IMR-90 (cell line): ENCODE measurements around the gene LCNL1.

Experiments used
- BHLHE40 ChIP-seq: fragments of 150-350 bp; IDR thresholded peaks from 2 replicates; pipeline ENCODE4 v1.6.1; 2016; ENCODE audit warnings: mild to moderate bottlenecking, low read depth, low read length
- CHD1 ChIP-seq: IDR thresholded peaks from 2 replicates; pipeline ENCODE4 v1.6.1; 2012; ENCODE audit warnings: low read depth, low read length, improper control_type of control experiment
- MAZ ChIP-seq: IDR thresholded peaks from 2 replicates; pipeline ENCODE4 v1.6.1; 2012; ENCODE audit warnings: low read depth, mild to moderate bottlenecking, low read length, improper control_type of control experiment, moderate library complexity, borderline replicate concordance
- MXI1 ChIP-seq: IDR thresholded peaks from 2 replicates; pipeline ENCODE4 v1.6.1; 2012; ENCODE audit warnings: low read depth, mild to moderate bottlenecking, low read length, moderate library complexity, borderline replicate concordance
- POLR2A ChIP-seq: IDR thresholded peaks from 2 replicates; pipeline ENCODE4 v1.6.1; 2012; ENCODE audit warnings: mild to moderate bottlenecking, low read depth, low read length
- RCOR1 ChIP-seq: IDR thresholded peaks from 2 replicates; pipeline ENCODE4 v1.6.1; 2012; ENCODE audit warnings: mild to moderate bottlenecking, low read length, improper control_type of control experiment; ENCODE audit not compliant: insufficient replicate concordance
- SMC3 ChIP-seq: fragments of 150-350 bp; IDR thresholded peaks from 2 replicates; pipeline ENCODE4 v1.6.1; 2016; ENCODE audit warnings: low read depth, mild to moderate bottlenecking, antibody characterized with exemption, low read length, moderate library complexity
- TF ChIP-seq, protein P1 (sequence below): conservative IDR thresholded peaks from 2 replicates; pipeline ENCODE4 v1.5.1; 2012; ENCODE audit warnings: mild to moderate bottlenecking, low read depth, low read length, improper control_type of control experiment
- TF ChIP-seq, protein P2 (sequence below): fragments of 150-350 bp; IDR thresholded peaks from 2 replicates; pipeline ENCODE4 v1.6.1; 2017; ENCODE audit warnings: mild to moderate bottlenecking, antibody characterized with exemption, low read length, low read depth
- TF ChIP-seq, protein P3 (sequence below): fragments of 150-350 bp; IDR thresholded peaks from 2 replicates; pipeline ENCODE4 v1.6.1; 2016; ENCODE audit warnings: low read depth, mild to moderate bottlenecking, low read length, moderate library complexity, borderline replicate concordance

DNA sequence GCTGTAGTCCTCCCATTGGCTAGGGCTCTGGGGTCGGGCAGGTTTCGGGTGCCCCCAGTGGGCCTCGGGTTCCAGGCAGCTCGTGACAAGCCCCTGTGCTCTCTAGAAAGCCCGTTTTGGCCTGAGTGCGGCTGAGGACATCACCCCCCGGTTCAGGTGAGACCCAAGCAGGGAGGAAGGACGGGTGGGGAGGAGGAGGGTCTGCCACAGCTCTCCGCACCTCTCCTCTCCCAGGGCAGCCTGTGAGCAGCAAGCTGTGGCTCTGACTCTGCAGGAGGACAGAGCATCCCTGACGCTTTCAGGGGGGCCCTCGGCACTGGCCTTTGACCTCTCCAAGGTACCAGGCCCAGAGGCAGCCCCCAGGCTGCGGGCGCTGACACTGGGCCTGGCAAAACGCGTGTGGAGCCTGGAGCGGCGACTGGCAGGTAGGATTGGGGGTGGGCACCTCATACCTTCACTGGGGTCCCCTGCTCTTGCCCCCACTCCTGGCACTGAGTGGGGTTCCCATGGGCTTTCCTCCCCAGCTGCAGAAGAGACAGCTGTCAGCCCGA lies 10.1 kb downstream of the LCNL1 start:
- TF ChIP-seq POLR2A (no peak), MAZ (no peak), SMC3 (no peak), MXI1 (no peak), RCOR1 (no peak), BHLHE40 (no peak), CHD1 (no peak)
- TF ChIP-seq, protein P1, sequence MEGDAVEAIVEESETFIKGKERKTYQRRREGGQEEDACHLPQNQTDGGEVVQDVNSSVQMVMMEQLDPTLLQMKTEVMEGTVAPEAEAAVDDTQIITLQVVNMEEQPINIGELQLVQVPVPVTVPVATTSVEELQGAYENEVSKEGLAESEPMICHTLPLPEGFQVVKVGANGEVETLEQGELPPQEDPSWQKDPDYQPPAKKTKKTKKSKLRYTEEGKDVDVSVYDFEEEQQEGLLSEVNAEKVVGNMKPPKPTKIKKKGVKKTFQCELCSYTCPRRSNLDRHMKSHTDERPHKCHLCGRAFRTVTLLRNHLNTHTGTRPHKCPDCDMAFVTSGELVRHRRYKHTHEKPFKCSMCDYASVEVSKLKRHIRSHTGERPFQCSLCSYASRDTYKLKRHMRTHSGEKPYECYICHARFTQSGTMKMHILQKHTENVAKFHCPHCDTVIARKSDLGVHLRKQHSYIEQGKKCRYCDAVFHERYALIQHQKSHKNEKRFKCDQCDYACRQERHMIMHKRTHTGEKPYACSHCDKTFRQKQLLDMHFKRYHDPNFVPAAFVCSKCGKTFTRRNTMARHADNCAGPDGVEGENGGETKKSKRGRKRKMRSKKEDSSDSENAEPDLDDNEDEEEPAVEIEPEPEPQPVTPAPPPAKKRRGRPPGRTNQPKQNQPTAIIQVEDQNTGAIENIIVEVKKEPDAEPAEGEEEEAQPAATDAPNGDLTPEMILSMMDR, result no peak
- TF ChIP-seq, protein P2, sequence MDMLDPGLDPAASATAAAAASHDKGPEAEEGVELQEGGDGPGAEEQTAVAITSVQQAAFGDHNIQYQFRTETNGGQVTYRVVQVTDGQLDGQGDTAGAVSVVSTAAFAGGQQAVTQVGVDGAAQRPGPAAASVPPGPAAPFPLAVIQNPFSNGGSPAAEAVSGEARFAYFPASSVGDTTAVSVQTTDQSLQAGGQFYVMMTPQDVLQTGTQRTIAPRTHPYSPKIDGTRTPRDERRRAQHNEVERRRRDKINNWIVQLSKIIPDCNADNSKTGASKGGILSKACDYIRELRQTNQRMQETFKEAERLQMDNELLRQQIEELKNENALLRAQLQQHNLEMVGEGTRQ, result no peak
- TF ChIP-seq, protein P3, sequence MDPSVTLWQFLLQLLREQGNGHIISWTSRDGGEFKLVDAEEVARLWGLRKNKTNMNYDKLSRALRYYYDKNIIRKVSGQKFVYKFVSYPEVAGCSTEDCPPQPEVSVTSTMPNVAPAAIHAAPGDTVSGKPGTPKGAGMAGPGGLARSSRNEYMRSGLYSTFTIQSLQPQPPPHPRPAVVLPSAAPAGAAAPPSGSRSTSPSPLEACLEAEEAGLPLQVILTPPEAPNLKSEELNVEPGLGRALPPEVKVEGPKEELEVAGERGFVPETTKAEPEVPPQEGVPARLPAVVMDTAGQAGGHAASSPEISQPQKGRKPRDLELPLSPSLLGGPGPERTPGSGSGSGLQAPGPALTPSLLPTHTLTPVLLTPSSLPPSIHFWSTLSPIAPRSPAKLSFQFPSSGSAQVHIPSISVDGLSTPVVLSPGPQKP, result no peak
